ENCODE measurements around the gene NUMB.

The NUMB gene

GRCh38 chr14:73289729-73290128 lies 168.6 kb downstream of the NUMB start:
- no peak for DNase-seq (ENCODE audit: low read depth)

GRCh38 chr14:73289308-73289707 lies 169.0 kb downstream of the NUMB start:
- DNase-seq (ENCODE audit: low read depth): no peak

- no peak for DNase-seq (ENCODE audit: low read depth)
These were observed 171.3 kb downstream of the NUMB start for GRCh38 chr14:73287071-73287470.

GRCh38 chr14:73286598-73286997 lies 171.7 kb downstream of the NUMB start:
- no peak for DNase-seq (ENCODE audit: low read depth)

- no peak for DNase-seq (ENCODE audit: low read depth)
These were observed 172.4 kb downstream of the NUMB start for GRCh38 chr14:73285979-73286378.

GRCh38 chr14:73283608-73284379 lies 174.6 kb downstream of the NUMB start:
- DNase-seq (ENCODE audit: low read depth): no peak

GRCh38 chr14:73280903-73281302 lies 177.4 kb downstream of the NUMB start:
- DNase-seq (ENCODE audit: low read depth): no peak

GRCh38 chr14:73277376-73277775 lies 181.0 kb downstream of the NUMB start:
- no peak for DNase-seq (ENCODE audit: low read depth)

- DNase-seq (ENCODE audit: low read depth): no peak
These were observed 181.5 kb downstream of the NUMB start for GRCh38 chr14:73276836-73277235.

- DNase-seq (ENCODE audit: low read depth): no peak
These were observed 184.5 kb downstream of the NUMB start for GRCh38 chr14:73273799-73274198.

GRCh38 chr14:73272393-73272792 lies 186.0 kb downstream of the NUMB start:
- DNase-seq (ENCODE audit: low read depth): no peak

GRCh38 chr14:73269729-73270531 lies 188.4 kb downstream of the NUMB start:
- DNase-seq (ENCODE audit: low read depth): no peak

GRCh38 chr14:73267474-73267873 lies 190.9 kb downstream of the NUMB start:
- no peak for DNase-seq (ENCODE audit: low read depth)

- no peak for DNase-seq (ENCODE audit: low read depth)
These were observed 192.0 kb downstream of the NUMB start for GRCh38 chr14:73266317-73266716.

- no peak for DNase-seq (ENCODE audit: low read depth)
These were observed 192.7 kb downstream of the NUMB start for GRCh38 chr14:73265721-73266046.

GRCh38 chr14:73264885-73265720 lies 193.2 kb downstream of the NUMB start:
- no peak for DNase-seq (ENCODE audit: low read depth)

- no peak for DNase-seq (ENCODE audit: low read depth)
These were observed 194.1 kb downstream of the NUMB start for GRCh38 chr14:73264080-73264884.

- no peak for DNase-seq (ENCODE audit: low read depth)
These were observed 194.7 kb downstream of the NUMB start for GRCh38 chr14:73263606-73264005.

- DNase-seq (ENCODE audit: low read depth): no peak
These were observed 195.7 kb downstream of the NUMB start for GRCh38 chr14:73262427-73263183.

- no peak for DNase-seq (ENCODE audit: low read depth)
These were observed 196.6 kb downstream of the NUMB start for GRCh38 chr14:73261520-73262426.

Measured in stimulated activated CD8-positive, alpha-beta memory T cell treated with anti-CD3 and anti-CD28 coated beads, Interleukin-12 subunit alpha, Interleukin-12 subunit beta, amount 100 ng/mL, for 4 hours (primary cell).